GM23338 (cell line): Measurements from ENCODE around the gene NYAP2. TPM values are rescaled to one million over a fixed set of nuclear protein-coding genes. Genes with fewer than 3 reads are reported as not detected.

Experiments
- ATAC-seq: fragments of 200-7000 bp; cut with Tn5 transposase; 3 replicates; pipeline ENCODE4 v1.9.1; 2020
- DNase-seq: peaks from one replicate; pipeline ENCODE4 v3.0.0-alpha.2; 2015; ENCODE audit warnings: low spot score
- H2AFZ ChIP-seq: fragments of 200-600 bp; sonication (generic); 2 replicates; pipeline ENCODE4 v1.8.0; 2016; ENCODE audit warnings: antibody characterized with exemption, mild to moderate bottlenecking, moderate library complexity
- H3F3A ChIP-seq: fragments of 200-600 bp; sonication (generic); replicated peaks from 2 replicates; pipeline ENCODE4 v1.8.0; 2017; ENCODE audit warnings: antibody characterized with exemption, mixed run types, low read depth
- H3K27ac ChIP-seq: fragments of 200-600 bp; sonication (generic); 2 replicates; pipeline ENCODE4 v1.6.1; 2016; ENCODE audit warnings: low read depth
- H3K27me3 ChIP-seq: fragments of 200-600 bp; sonication (generic); 2 replicates; pipeline ENCODE4 v1.8.0; 2016; ENCODE audit warnings: mild to moderate bottlenecking, mixed run types, moderate library complexity; ENCODE audit not compliant: insufficient read depth
- H3K36me3 ChIP-seq: fragments of 200-600 bp; sonication (generic); 2 replicates; pipeline ENCODE4 v1.8.0; 2016; ENCODE audit warnings: mild to moderate bottlenecking; ENCODE audit not compliant: insufficient read depth
- H3K4me1 ChIP-seq: fragments of 200-600 bp; sonication (generic); 2 replicates; pipeline ENCODE4 v1.8.0; 2016; ENCODE audit warnings: mild to moderate bottlenecking, moderate library complexity; ENCODE audit not compliant: insufficient read depth
- H3K4me2 ChIP-seq: fragments of 200-600 bp; sonication (generic); 2 replicates; pipeline ENCODE4 v1.7.1; 2017; ENCODE audit warnings: mixed run types
- H3K4me3 ChIP-seq: fragments of 200-600 bp; sonication (generic); 2 replicates; pipeline ENCODE4 v1.6.1; 2016; ENCODE audit warnings: mixed run types
- H3K79me2 ChIP-seq: fragments of 200-600 bp; sonication (generic); replicated peaks from 2 replicates; pipeline ENCODE4 v1.8.0; 2017; ENCODE audit warnings: mild to moderate bottlenecking; ENCODE audit not compliant: insufficient read depth
- H3K9me2 ChIP-seq: fragments of 200-600 bp; sonication (generic); 2 replicates; pipeline ENCODE4 v1.8.0; 2017; ENCODE audit not compliant: insufficient read depth
- H4K20me1 ChIP-seq: fragments of 200-600 bp; sonication (generic); replicated peaks from 2 replicates; pipeline ENCODE4 v1.8.0; 2017; ENCODE audit warnings: mild to moderate bottlenecking; ENCODE audit not compliant: insufficient read depth
- H3K27ac Mint-ChIP-seq: 2 replicates; pipeline ENCODE4 v1.8.0; 2020; ENCODE audit warnings: inconsistent platforms, mild to moderate bottlenecking, moderate library complexity, mixed read lengths
- H3K27me3 Mint-ChIP-seq: 3 replicates; pipeline ENCODE4 v1.8.0; 2022; ENCODE audit warnings: low read depth, mild to moderate bottlenecking, moderate library complexity, mixed read lengths, inconsistent platforms; ENCODE audit not compliant: insufficient read depth, poor library complexity
- H3K36me3 Mint-ChIP-seq: 3 replicates; pipeline ENCODE4 v1.8.0; 2021; ENCODE audit warnings: low read depth, mild to moderate bottlenecking, inconsistent platforms, moderate library complexity, mixed read lengths
- H3K4me1 Mint-ChIP-seq: 3 replicates; pipeline ENCODE4 v1.8.0; 2020; ENCODE audit warnings: mild to moderate bottlenecking, inconsistent platforms, mixed read lengths
- H3K4me3 Mint-ChIP-seq: 3 replicates; pipeline ENCODE4 v1.8.0; 2021; ENCODE audit warnings: moderate library complexity, mild to moderate bottlenecking, inconsistent platforms, mixed read lengths
- H3K9me3 Mint-ChIP-seq: 3 replicates; pipeline ENCODE4 v1.8.0; 2020; ENCODE audit warnings: moderate library complexity, mild to moderate bottlenecking, inconsistent platforms, mixed read lengths
- CREB1 ChIP-seq: fragments of 250-450 bp; sonication (Bioruptor Pico); IDR thresholded peaks from 2 replicates; pipeline ENCODE4 v1.5.0; 2020; ENCODE audit warnings: low read depth, mild to moderate bottlenecking, moderate library complexity
- EZH2phosphoT487 ChIP-seq: fragments of 200-600 bp; sonication (generic); IDR thresholded peaks from one replicate; pipeline ENCODE4 v1.8.1; 2018; ENCODE audit warnings: antibody characterized with exemption; ENCODE audit not compliant: unreplicated experiment
- JUNB ChIP-seq: IDR thresholded peaks from one replicate; pipeline ENCODE4 v1.6.1; 2016; ENCODE audit warnings: antibody characterized with exemption; ENCODE audit not compliant: unreplicated experiment
- STAT1 ChIP-seq: IDR thresholded peaks from one replicate; pipeline ENCODE4 v1.6.1; 2016; ENCODE audit warnings: antibody characterized with exemption; ENCODE audit not compliant: unreplicated experiment
- polyA plus RNA-seq: library from polyadenylated mRNA; unstranded; fragments of >200 nt; fragmentation: Nextera tagmentation; extraction: Ambion mirVana; gene quantifications from 2 replicates; pipeline ENCODE4 v1.2.1, GENCODE V29; 2016
- total RNA-seq: library from RNA; depleted of rRNA; stranded (reverse); fragments of >200 nt; shearing (Covaris generic); gene quantifications from 2 replicates; pipeline ENCODE4 v1.2.3, GENCODE V29; 2014
- TF ChIP-seq, protein P1 (sequence below): fragments of 250-450 bp; sonication (Bioruptor Pico); IDR thresholded peaks from 2 replicates; pipeline ENCODE4 v1.5.0; 2020; ENCODE audit warnings: mild to moderate bottlenecking, moderate library complexity
- TF ChIP-seq, protein P2 (sequence below): IDR thresholded peaks from one replicate; pipeline ENCODE4 v1.6.1; 2018; ENCODE audit warnings: antibody characterized with exemption; ENCODE audit not compliant: unreplicated experiment

The NYAP2 gene
- total and polyA plus RNA-seq, 2 experiments from 2014 or later, result not detected

DNA sequence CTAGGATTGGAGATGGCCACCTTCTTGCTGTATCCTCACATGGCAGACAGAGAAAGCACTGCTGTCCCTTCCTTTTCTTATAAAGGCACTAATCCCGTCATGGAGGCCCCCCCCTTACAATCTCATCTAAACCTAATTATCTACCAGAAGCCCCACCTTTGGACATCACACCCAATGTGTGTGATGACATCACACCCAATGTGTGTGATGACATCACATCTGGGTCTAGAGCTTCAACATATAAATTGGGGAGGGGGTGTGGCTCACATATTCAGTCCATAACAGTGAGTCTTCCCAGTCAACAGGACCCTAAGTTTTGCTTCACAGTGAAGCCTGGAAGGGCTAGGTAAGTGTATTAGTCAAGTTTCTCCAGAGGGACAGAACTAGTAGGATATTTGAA lies 213.1 kb downstream of the NYAP2 start (continued):
- TF ChIP-seq, protein P1, sequence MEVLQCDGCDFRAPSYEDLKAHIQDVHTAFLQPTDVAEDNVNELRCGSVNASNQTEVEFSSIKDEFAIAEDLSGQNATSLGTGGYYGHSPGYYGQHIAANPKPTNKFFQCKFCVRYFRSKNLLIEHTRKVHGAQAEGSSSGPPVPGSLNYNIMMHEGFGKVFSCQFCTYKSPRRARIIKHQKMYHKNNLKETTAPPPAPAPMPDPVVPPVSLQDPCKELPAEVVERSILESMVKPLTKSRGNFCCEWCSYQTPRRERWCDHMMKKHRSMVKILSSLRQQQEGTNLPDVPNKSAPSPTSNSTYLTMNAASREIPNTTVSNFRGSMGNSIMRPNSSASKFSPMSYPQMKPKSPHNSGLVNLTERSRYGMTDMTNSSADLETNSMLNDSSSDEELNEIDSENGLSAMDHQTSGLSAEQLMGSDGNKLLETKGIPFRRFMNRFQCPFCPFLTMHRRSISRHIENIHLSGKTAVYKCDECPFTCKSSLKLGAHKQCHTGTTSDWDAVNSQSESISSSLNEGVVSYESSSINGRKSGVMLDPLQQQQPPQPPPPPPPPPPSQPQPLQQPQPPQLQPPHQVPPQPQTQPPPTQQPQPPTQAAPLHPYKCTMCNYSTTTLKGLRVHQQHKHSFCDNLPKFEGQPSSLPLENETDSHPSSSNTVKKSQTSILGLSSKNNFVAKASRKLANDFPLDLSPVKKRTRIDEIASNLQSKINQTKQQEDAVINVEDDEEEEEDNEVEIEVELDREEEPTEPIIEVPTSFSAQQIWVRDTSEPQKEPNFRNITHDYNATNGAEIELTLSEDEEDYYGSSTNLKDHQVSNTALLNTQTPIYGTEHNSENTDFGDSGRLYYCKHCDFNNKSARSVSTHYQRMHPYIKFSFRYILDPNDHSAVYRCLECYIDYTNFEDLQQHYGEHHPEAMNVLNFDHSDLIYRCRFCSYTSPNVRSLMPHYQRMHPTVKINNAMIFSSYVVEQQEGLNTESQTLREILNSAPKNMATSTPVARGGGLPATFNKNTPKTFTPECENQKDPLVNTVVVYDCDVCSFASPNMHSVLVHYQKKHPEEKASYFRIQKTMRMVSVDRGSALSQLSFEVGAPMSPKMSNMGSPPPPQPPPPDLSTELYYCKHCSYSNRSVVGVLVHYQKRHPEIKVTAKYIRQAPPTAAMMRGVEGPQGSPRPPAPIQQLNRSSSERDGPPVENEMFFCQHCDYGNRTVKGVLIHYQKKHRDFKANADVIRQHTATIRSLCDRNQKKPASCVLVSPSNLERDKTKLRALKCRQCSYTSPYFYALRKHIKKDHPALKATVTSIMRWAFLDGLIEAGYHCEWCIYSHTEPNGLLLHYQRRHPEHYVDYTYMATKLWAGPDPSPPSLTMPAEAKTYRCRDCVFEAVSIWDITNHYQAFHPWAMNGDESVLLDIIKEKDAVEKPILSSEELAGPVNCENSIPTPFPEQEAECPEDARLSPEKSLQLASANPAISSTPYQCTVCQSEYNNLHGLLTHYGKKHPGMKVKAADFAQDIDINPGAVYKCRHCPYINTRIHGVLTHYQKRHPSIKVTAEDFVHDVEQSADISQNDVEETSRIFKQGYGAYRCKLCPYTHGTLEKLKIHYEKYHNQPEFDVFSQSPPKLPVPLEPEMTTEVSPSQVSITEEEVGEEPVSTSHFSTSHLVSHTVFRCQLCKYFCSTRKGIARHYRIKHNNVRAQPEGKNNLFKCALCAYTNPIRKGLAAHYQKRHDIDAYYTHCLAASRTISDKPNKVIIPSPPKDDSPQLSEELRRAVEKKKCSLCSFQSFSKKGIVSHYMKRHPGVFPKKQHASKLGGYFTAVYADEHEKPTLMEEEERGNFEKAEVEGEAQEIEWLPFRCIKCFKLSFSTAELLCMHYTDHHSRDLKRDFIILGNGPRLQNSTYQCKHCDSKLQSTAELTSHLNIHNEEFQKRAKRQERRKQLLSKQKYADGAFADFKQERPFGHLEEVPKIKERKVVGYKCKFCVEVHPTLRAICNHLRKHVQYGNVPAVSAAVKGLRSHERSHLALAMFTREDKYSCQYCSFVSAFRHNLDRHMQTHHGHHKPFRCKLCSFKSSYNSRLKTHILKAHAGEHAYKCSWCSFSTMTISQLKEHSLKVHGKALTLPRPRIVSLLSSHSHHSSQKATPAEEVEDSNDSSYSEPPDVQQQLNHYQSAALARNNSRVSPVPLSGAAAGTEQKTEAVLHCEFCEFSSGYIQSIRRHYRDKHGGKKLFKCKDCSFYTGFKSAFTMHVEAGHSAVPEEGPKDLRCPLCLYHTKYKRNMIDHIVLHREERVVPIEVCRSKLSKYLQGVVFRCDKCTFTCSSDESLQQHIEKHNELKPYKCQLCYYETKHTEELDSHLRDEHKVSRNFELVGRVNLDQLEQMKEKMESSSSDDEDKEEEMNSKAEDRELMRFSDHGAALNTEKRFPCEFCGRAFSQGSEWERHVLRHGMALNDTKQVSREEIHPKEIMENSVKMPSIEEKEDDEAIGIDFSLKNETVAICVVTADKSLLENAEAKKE (CRISPR knock-in tag), result no peak
- TF ChIP-seq CREB1 (CRISPR knock-in tag), result no peak

GRCh38 chr2:225614915-225615314 lies 215.4 kb downstream of the NYAP2 start:
- H3K27ac Mint-ChIP-seq, result no peak overlapping the region
- Histone ChIP-seq H4K20me1 (no peaks in the 10 kb centered on the region), H2AFZ (no peak overlapping the region), H3K9me2 (peaks cover 23% of the 10 kb centered on the region), H3F3A (no peaks in the 10 kb centered on the region), H3K79me2 (no peaks in the 10 kb centered on the region), H3K4me1 (no peaks in the 10 kb centered on the region), H3K4me2 (no peak overlapping the region), H3K4me3 (no peak overlapping the region), H3K27ac (no peak overlapping the region), H3K27me3 (no peaks in the 10 kb centered on the region), H3K36me3 (no peaks in the 10 kb centered on the region)
- H3K27me3 Mint-ChIP-seq, result peaks cover 4% of the 10 kb centered on the region
- H3K9me3 Mint-ChIP-seq, result no peaks in the 10 kb centered on the region; the same call in 2 of the 3 replicates
- H3K4me3 Mint-ChIP-seq, result no peak overlapping the region
- H3K4me1 Mint-ChIP-seq, result no peaks in the 10 kb centered on the region; the same call in 2 of the 3 replicates
- DNase-seq, result no peak
- no peak for ATAC-seq
- no peaks in the 10 kb centered on the region for H3K36me3 Mint-ChIP-seq
- TF ChIP-seq STAT1, result no peak
- TF ChIP-seq JUNB, result no peak
- no peak for TF ChIP-seq EZH2phosphoT487
- TF ChIP-seq, protein P2, sequence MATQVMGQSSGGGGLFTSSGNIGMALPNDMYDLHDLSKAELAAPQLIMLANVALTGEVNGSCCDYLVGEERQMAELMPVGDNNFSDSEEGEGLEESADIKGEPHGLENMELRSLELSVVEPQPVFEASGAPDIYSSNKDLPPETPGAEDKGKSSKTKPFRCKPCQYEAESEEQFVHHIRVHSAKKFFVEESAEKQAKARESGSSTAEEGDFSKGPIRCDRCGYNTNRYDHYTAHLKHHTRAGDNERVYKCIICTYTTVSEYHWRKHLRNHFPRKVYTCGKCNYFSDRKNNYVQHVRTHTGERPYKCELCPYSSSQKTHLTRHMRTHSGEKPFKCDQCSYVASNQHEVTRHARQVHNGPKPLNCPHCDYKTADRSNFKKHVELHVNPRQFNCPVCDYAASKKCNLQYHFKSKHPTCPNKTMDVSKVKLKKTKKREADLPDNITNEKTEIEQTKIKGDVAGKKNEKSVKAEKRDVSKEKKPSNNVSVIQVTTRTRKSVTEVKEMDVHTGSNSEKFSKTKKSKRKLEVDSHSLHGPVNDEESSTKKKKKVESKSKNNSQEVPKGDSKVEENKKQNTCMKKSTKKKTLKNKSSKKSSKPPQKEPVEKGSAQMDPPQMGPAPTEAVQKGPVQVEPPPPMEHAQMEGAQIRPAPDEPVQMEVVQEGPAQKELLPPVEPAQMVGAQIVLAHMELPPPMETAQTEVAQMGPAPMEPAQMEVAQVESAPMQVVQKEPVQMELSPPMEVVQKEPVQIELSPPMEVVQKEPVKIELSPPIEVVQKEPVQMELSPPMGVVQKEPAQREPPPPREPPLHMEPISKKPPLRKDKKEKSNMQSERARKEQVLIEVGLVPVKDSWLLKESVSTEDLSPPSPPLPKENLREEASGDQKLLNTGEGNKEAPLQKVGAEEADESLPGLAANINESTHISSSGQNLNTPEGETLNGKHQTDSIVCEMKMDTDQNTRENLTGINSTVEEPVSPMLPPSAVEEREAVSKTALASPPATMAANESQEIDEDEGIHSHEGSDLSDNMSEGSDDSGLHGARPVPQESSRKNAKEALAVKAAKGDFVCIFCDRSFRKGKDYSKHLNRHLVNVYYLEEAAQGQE, result no peak
- TF ChIP-seq, protein P1 (CRISPR knock-in tag), result no peak
